Upper lobe of left lung (tissue), 4 donors: ENCODE measurements around the gene CCDC88A.

Experiments used
- CTCF ChIP-seq, 6 experiments: fragments of 450-650 bp in 4 of 6; fragments of 200-600 bp in 2 of 6; sonication (generic) in 2 of 6; IDR thresholded peaks; one replicate each; pipeline ENCODE4 v1.5.1; 2016 to 2019; ENCODE audit warnings: antibody characterized with exemption in 6 of 6
- EP300 ChIP-seq, 4 donors: sonication (generic); formaldehyde crosslinking; IDR thresholded peaks; one replicate each; pipeline ENCODE4 v1.5.1; 2017; ENCODE audit warnings: antibody characterized with exemption in 4 of 4, control low read depth in 2 of 4
- POLR2A ChIP-seq, 4 donors: fragments of 450-650 bp; IDR thresholded peaks; one replicate each; pipeline ENCODE4 v1.5.1; 2016 to 2017; ENCODE audit warnings: antibody characterized with exemption in 4 of 4, mild to moderate bottlenecking in 2 of 4
- POLR2AphosphoS5 ChIP-seq, 2 donors: sonication (generic); formaldehyde crosslinking; IDR thresholded peaks; one replicate each; pipeline ENCODE4 v1.5.1; 2017; ENCODE audit warnings: antibody characterized with exemption in 2 of 2

GRCh38 chr2:55459714-55460274 lies 40.1 kb upstream of the CCDC88A start:
- TF ChIP-seq POLR2A (IDR thresholded peaks at IDR 0.05) (no peak), EP300 (IDR thresholded peaks at IDR 0.05) (no peak), CTCF (IDR thresholded peaks at IDR 0.05) (no peak), POLR2AphosphoS5 (IDR thresholded peaks at IDR 0.05) (no peak)
